ENCODE measurements around the gene KCTD11.
"Not testable (repeated sequence)": the region's sequence is repeated elsewhere in the genome, so short reads cannot be mapped to it uniquely, and the experiment has no call there.

DNA sequence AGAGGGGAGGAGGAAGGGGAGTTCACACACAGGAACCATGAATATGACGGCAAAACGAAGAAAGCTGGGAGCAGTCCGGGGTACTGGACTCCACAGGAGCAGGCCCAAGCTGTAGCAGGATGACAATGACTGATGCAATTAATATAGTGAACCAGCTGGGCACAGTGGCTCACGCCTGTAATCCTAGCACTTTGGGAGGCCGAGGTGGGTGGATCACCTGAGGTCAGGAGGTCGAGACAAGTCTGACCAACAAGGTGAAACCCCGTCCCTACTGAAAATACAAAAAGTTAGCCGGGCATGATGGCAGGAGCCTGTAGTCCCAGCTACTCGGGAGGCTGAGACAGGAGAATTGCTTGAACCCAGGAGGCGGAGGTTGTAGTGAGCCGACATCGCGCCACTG is 16.2 kb upstream of the KCTD11 start:
- not testable (repeated sequence) for TF ChIP-seq CTCF (optimal IDR thresholded peaks at IDR 0.05 in 1 of 3, IDR thresholded peaks at IDR 0.05 in 1 of 3, conservative IDR thresholded peaks at IDR 0.05 in 1 of 3; ENCODE audit: extremely low read depth in 1 of 3, insufficient read depth in 2 of 3, low read length in 3 of 3); EZH2 (IDR thresholded peaks at IDR 0.05; ENCODE audit: low read length)

All from keratinocyte (primary cell).